Coronary artery (tissue), 2 donors: ENCODE data around the gene HSPA8.

ENCODE experiments used
- DNase-seq: peaks from one replicate; pipeline ENCODE4 v3.0.0-alpha.2; 2017; ENCODE audit warnings: low spot score
- H3K27ac ChIP-seq, 2 donors: fragments of 200-600 bp; sonication (generic); one replicate each; pipeline ENCODE4 v1.5.1; 2016 to 2019
- H3K4me3 ChIP-seq: fragments of 200-600 bp; sonication (generic); 2 replicates; pipeline ENCODE4 v1.5.1; 2016; ENCODE audit warnings: mild to moderate bottlenecking, moderate library complexity
- CTCF ChIP-seq: fragments of 200-600 bp; sonication (generic); IDR thresholded peaks from one replicate; pipeline ENCODE4 v1.5.1; 2019; ENCODE audit warnings: antibody characterized with exemption

Gene HSPA8

DNA sequence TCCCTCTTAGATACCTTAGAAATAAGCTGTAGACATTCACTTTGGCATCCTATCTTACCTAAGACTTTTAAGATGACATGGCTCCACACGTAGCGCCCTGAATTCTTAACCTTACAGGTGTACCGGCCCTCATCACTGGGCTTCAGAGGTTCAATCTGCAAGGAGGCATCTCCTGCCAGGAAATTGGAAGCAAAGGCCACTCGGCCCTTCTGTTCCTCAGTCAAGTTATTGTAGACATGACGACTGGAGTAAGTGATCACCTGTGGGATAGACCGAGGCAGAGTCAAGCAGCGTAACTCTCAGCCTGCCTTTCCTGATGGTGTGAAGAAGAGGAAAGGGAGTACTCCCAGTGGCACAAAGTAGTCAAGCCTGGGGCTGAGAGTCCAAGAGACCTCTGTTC is 22.5 kb upstream of the HSPA8 start:
- no peak overlapping the region for H3K27ac ChIP-seq
- no peak for DNase-seq
- no peak for TF ChIP-seq CTCF
- no peak overlapping the region for H3K4me3 ChIP-seq

GRCh38 chr11:123083623-123084029 is 21.7 kb upstream of the HSPA8 start:
- DNase-seq, result peak; percentile 80
- no peak for TF ChIP-seq CTCF
- Histone ChIP-seq H3K27ac (peak overlapping the region in 1 of 2 donors; percentile 36), H3K4me3 (no peak overlapping the region)

- peak overlapping the region in 1 of 2 donors; percentile 24 for H3K27ac ChIP-seq
- no peak for DNase-seq
- no peak overlapping the region for H3K4me3 ChIP-seq
- no peak for TF ChIP-seq CTCF
These were observed 21.0 kb upstream of the HSPA8 start for GRCh38 chr11:123082977-123083376.

DNA sequence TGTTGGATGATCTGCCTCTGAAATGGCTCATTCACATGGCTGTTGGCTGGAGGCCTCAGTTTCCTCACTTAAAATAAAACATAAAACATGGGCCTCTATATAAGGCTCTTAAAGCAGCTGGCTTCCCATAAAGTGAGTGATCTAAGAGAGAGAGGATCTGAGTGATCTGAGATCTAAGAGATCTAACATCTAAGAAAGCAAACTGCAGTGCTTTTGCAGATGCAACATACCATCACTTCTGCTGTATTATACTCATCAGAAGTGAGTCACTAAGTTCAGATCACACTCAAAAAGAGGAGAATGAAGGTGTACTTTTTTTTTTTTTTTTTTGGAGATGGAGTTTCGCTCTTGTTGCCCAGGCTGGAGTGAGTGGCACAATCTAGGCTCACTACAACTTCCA is 18.1 kb upstream of the HSPA8 start:
- H3K4me3 ChIP-seq, result no peak overlapping the region
- no peak for DNase-seq
- TF ChIP-seq CTCF, result no peak
- H3K27ac ChIP-seq, result no peak overlapping the region

GRCh38 chr11:123076484-123076883 is 14.5 kb upstream of the HSPA8 start:
- no peak for TF ChIP-seq CTCF
- no peak overlapping the region for H3K27ac ChIP-seq
- DNase-seq, result no peak
- no peak overlapping the region for H3K4me3 ChIP-seq

GRCh38 chr11:123073343-123074057 is 11.6 kb upstream of the HSPA8 start:
- no peak overlapping the region for H3K4me3 ChIP-seq
- DNase-seq, result no peak
- TF ChIP-seq CTCF, result no peak
- H3K27ac ChIP-seq, result no peak overlapping the region

DNA sequence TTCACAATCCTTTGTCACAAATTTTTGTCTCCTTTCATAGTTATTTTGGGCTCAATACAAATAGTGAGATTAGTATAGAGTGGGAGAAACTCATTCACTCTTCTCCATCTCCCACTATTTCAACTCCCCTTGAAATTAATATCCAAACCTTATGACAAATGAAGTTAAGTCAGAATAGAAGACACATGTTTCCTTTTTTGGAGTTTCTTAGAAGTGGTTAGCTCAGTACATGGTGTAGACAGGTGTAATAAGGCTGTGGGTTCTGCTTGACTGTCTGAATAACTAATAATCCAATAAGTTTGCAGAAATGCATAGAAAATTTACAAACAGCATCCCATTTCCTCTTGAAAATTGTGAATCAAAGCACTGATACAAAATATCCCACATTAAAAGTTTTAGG is 10.8 kb upstream of the HSPA8 start:
- TF ChIP-seq CTCF, result no peak
- no peak for DNase-seq
- Histone ChIP-seq H3K4me3 (no peak overlapping the region), H3K27ac (no peak overlapping the region)
